Activated gamma-delta T cell treated with anti-CD3 and anti-CD28 coated beads, Interleukin-2, amount 50 U/mL, for 16 hours (primary cell): ENCODE data around the gene HSPB3.
"Not testable (repeated sequence)": the region's sequence is repeated elsewhere in the genome, so short reads cannot be mapped to it uniquely, and the experiment has no call there.

Experiments
- DNase-seq: peaks from one replicate; pipeline ENCODE4 v3.0.0-alpha.2; 2020; ENCODE audit warnings: low read depth

HSPB3 gene

GRCh38 chr5:54455413-54456157 lies at the start of gene HSPB3:
HSPB3 (plus strand) TSS chr5:54455699; CDS start chr5:54455790, 91 bp downstream.
- DNase-seq: no peak

GRCh38 chr5:54411176-54411575 lies 44.3 kb upstream of the HSPB3 start:
- DNase-seq: no peak

- DNase-seq: no peak
Observed at GRCh38 chr5:54412913-54413312, 42.6 kb upstream of the HSPB3 start.

GRCh38 chr5:54415147-54415546 lies 40.4 kb upstream of the HSPB3 start:
- no peak for DNase-seq

- no peak for DNase-seq
Observed at GRCh38 chr5:54415896-54416601, 39.5 kb upstream of the HSPB3 start.

GRCh38 chr5:54419573-54420423 lies 35.7 kb upstream of the HSPB3 start:
- peak; percentile 4 for DNase-seq

GRCh38 chr5:54420511-54420910 lies 35.0 kb upstream of the HSPB3 start:
- not testable (repeated sequence) for DNase-seq

- DNase-seq: no peak
Observed at GRCh38 chr5:54421976-54422375, 33.5 kb upstream of the HSPB3 start.

- no peak for DNase-seq
Observed at GRCh38 chr5:54425258-54425657, 30.2 kb upstream of the HSPB3 start.

- no peak for DNase-seq
Observed at GRCh38 chr5:54426209-54426608, 29.3 kb upstream of the HSPB3 start.

- not testable (repeated sequence) for DNase-seq
Observed at GRCh38 chr5:54434650-54435049, 20.8 kb upstream of the HSPB3 start.

GRCh38 chr5:54438620-54439389 lies 16.7 kb upstream of the HSPB3 start:
- DNase-seq: no peak

GRCh38 chr5:54440456-54440893 lies 15.0 kb upstream of the HSPB3 start:
- DNase-seq: no peak

GRCh38 chr5:54442271-54442670 lies 13.2 kb upstream of the HSPB3 start:
- DNase-seq: no peak

GRCh38 chr5:54443270-54443669 lies 12.2 kb upstream of the HSPB3 start:
- DNase-seq: no peak

GRCh38 chr5:54445691-54446378 lies 9.7 kb upstream of the HSPB3 start:
- no peak for DNase-seq

GRCh38 chr5:54446379-54446732 lies 9.1 kb upstream of the HSPB3 start:
- no peak for DNase-seq

GRCh38 chr5:54449923-54450322 lies 5.6 kb upstream of the HSPB3 start:
- no peak for DNase-seq

GRCh38 chr5:54450542-54450941 lies 5.0 kb upstream of the HSPB3 start:
- DNase-seq: no peak

GRCh38 chr5:54453046-54453445 lies 2.5 kb upstream of the HSPB3 start:
- DNase-seq: no peak

GRCh38 chr5:54454602-54455001 lies 897 bp upstream of the HSPB3 start:
- DNase-seq: no peak
